Erythroblast (primary cell): ENCODE measurements around the gene GUCY2F.

Source experiments
- GATA1 ChIP-seq: IDR thresholded peaks from 2 replicates; pipeline ENCODE4 v1.6.1; 2011; ENCODE audit warnings: low read depth, mild to moderate bottlenecking, control low read depth, low read length, moderate library complexity
- POLR2A ChIP-seq: IDR thresholded peaks from 2 replicates; pipeline ENCODE4 v1.6.1; 2011; ENCODE audit warnings: mild to moderate bottlenecking, low read length

DNA sequence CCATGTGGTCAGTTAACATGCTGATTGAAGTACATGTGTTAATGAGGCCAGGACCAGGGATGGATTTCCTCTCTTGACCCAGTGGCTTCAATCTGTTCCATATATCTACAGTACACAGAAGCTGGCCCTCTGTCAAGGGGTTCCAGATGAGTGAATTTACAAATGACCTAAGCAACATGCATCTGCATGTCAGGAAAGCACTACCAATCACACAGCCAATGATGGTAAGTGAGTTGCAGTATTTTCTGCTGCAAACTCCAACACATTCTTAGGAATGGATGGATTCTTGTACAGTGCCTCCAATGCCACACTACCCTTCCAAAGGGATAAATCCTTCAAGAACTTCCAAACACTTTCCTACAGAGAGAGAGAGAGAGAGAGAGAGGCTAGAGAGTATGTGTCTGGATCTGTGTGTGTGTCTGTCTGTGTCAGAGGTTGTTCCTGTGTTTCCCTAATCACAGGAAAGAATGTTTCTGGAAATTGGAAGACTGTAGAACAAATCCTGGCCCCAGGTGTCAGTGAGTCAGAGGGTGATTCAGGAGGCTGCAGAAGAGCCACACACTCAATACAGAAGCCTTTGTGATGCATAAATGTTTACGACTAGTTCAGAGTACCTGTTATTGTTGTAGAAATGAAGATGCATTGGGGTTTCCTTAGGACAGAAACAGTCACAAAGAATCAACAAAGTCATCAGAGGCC, 107.5 kb downstream of the GUCY2F start:
- TF ChIP-seq POLR2A (no peak), GATA1 (no peak)
